GM12874 (cell line): Measurements from ENCODE around the gene FERMT3.

ENCODE experiments used
- CTCF ChIP-seq: IDR thresholded peaks from 2 replicates; pipeline ENCODE4 v1.5.1; 2011; ENCODE audit warnings: low read depth, mild to moderate bottlenecking, control low read depth, low read length, moderate library complexity; ENCODE audit not compliant: insufficient read depth

FERMT3 gene

DNA sequence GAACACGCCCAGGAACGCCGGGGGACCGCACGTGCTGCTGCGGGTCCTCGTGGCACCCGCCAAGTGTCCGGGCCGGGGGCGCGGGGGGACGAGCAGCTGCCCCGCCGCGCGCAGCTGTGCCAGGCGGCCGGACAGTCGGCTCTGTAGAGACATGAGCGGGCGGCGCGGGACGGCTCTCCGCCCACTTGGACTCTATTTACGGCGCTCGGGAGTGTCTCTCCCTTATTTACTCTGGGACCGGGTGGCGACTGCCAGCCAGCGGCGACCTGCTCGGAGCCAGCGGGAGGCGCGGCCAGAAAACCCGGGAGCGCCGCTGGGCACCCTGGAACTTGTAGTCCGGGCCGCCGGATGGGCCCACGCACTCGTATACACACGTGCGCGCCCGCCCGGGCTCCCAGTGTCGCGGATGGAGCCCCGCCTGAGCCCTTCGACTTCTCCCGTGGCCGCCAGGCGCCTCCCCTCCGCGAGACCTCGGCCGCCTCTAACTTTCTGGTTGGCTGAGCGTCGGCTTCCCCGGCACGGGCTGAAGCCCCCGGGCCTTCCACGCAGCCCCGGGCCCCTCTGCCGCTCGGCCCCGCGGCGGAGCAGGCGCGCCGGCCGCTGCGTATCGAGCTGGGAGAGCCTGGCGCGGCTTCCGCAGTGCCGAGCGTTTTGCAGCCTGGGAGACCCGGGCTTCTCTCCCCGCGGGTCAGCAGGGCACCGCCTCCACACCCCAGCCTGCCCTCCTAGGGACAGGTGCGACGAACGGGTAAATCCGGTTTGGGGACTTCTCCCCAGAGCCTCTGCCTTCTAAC, 40.5 kb upstream of the FERMT3 start, which contains the start of gene MACROD1:
Gene MACROD1 (minus strand): TSS at position 272 of the 794 bp plus-strand sequence. CDS start 119 bp downstream, at position 153.
- TF ChIP-seq CTCF: no peak

DNA sequence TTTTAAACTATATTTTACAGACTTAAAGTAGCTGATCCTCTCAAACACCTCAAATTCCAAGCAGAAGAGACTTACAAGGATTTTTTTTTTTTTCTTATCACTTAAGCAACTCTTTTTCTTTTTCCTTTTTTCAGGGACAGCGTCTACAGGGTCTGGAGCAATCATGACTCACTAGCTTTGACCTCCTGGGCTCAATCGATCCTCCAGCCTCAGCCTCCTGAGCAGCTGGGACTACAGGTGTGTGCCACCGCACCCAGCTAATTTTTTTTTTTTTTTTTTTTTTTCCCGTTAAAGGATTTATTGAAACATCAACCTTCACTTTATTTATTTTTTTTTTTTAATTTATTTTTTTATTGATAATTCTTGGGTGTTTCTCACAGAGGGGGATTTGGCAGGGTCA, 36.1 kb upstream of the FERMT3 start:
- no peak for TF ChIP-seq CTCF

GRCh38 chr11:64173616-64174355, 32.7 kb upstream of the FERMT3 start:
- TF ChIP-seq CTCF: no peak

DNA sequence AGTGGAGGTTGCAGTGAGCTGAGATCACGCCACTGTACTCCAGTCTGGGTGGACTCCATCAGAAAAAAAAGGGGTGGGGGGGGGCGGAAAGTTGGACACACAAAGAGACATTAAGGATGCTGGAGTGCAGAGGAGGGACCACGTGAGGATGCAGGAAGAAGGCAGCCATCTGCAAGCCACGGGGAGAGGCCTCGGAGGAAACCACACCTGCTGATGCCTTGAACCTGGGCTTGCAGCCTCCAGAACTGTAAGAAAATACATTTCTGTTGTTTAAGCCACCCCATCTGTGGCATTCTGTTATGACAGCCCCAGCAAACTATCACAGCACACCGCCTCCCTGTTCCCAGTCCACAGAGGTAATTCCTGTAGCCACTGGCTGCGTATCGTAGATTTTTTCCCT, 29.8 kb upstream of the FERMT3 start:
- TF ChIP-seq CTCF: no peak

GRCh38 chr11:64178203-64178602, 28.3 kb upstream of the FERMT3 start:
- TF ChIP-seq CTCF: no peak

DNA sequence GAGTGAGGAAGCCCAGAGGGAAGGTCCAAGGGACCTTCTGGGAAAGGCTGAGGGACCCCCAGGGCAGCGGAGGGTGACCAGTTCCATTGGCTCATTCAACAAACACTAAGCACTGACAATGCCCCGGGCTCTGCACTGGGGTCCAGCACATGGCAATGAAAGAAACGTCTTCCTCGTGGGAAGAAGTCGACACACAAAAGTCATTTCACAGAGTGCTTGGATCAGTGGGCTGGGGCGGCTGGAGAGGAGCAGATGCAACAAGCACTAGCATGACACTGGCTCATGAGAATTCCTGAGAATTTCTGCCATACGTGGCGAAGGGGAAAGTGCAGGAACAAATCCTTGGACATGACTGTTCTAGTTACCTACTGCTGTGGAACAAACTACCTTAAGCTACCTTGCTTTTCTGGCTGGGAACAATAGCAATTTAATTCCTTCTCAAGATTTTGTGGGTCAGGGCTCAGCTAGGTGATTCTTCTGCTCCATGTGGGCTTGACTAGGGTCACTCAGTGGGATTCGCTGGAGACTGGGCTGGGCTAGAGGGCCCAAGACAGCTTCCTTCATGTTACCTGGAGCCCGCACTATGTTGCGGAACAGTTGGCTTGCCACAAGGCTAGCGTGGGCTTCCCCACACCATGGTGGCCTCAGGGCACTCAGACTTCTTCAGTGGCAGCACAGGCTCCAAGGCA, 27.4 kb upstream of the FERMT3 start:
- no peak for TF ChIP-seq CTCF

- TF ChIP-seq CTCF: no peak
Measured at GRCh38 chr11:64180891-64181290, 25.6 kb upstream of the FERMT3 start.
